Right lobe of liver (tissue), 6 donors: ENCODE results near the gene CPLX1. TPM values are rescaled to one million over a fixed set of nuclear protein-coding genes. Genes with fewer than 3 reads are reported as not detected.

ENCODE experiments used
- ATAC-seq, 4 donors: fragments of 200-7000 bp; cut with Tn5 transposase; one replicate each; pipeline ENCODE4 v1.9.1; 2020; ENCODE audit warnings: mild to moderate bottlenecking in 4 of 4, moderate library complexity in 4 of 4
- DNase-seq, 3 donors: peaks; one replicate each; pipeline ENCODE4 v3.0.0-alpha.2; 2020
- H3K27ac ChIP-seq, 3 donors: fragments of 200-600 bp; one replicate each; pipeline ENCODE4 v1.8.0; 2022
- H3K27me3 ChIP-seq, 2 donors: fragments of 200-600 bp; one replicate each; pipeline ENCODE4 v1.8.0; 2022
- H3K36me3 ChIP-seq, 4 donors: fragments of 200-600 bp; sonication (generic) in 1 of 4; one replicate each; pipeline versions ENCODE4 v1.5.1 to v1.8.0; 2017 to 2022; ENCODE audit warnings: control low read depth in 1 of 4
- H3K4me1 ChIP-seq, 4 donors: fragments of 200-600 bp; sonication (generic) in 1 of 4; one replicate each; pipeline versions ENCODE4 v1.5.1 to v1.8.0; 2017 to 2022; ENCODE audit warnings: control low read depth in 1 of 4
- H3K4me3 ChIP-seq, 3 donors: fragments of 200-600 bp; one replicate each; pipeline ENCODE4 v1.8.0; 2022
- H3K9me3 ChIP-seq, 4 donors: fragments of 200-600 bp; sonication (generic) in 1 of 4; one replicate each; pipeline versions ENCODE4 v1.5.1 to v1.8.0; 2017 to 2022; ENCODE audit warnings: control low read depth in 1 of 4
- CTCF ChIP-seq, 4 donors: fragments of 200-600 bp in 3 of 4; fragments of 450-650 bp in 1 of 4; IDR thresholded peaks; one replicate each; pipeline versions ENCODE4 v1.5.1 to v1.8.0; 2016 to 2022; ENCODE audit warnings: antibody characterized with exemption in 4 of 4, mild to moderate bottlenecking in 2 of 4
- POLR2A ChIP-seq: fragments of 450-650 bp; IDR thresholded peaks from one replicate; pipeline ENCODE4 v1.6.1; 2017; ENCODE audit warnings: antibody characterized with exemption, mild to moderate bottlenecking
- WGBS: methylation state at CpG from one replicate; pipeline ENCODE4 v1.1.6; 2018; ENCODE audit warnings: low coverage, low lambda C conversion rate; ENCODE audit not compliant: insufficient coverage; ENCODE audit errors: missing lambda C conversion rate; 5-methylcytosine and 5-hydroxymethylcytosine counted together
- intact Hi-C, 2 donors: fragments of 100-400 bp; cut with DNase I; formaldehyde crosslinking; loops; one replicate each; pipeline versions ENCODE4 v1.11.2 to v1.14.1; 2022
- total RNA-seq, 6 experiments: library from RNA; depleted of rRNA in 2 of 6; stranded (reverse); fragments of >200 nt in 2 of 6; fragmentation: NEBNext Ultra II Directional in 3 of 6; extraction: Animal tissue kit (Norgen Biotek cat#: 25700) in 3 of 6; gene quantifications; one replicate each; pipeline versions ENCODE4 v1.1.0 to v1.2.4, GENCODE V29; 2016 to 2023
- donor health status: DM: no; HTN: yes; CAD: no.
- donor health status: DM: no; HTN: no; CAD: no.
- donor health status: DM: no; HTN: no; CAD: no.
- donor health status: DM: no; HTN: yes; CAD: no.
- donor health status: DM: no; HTN: yes; CAD: no.

CPLX1 gene
- total RNA-seq, 6 experiments from 2014 or later = 0.86 to 3.7 (median 2.4) TPM

- Histone ChIP-seq H3K4me1 (no peaks in the 10 kb centered on the region), H3K9me3 (no peaks in the 10 kb centered on the region), H3K27ac (no peak overlapping the region), H3K36me3 (no peaks in the 10 kb centered on the region), H3K27me3 (no peaks in the 10 kb centered on the region), H3K4me3 (no peak overlapping the region)
- ATAC-seq = no peak
- peak in 1 of 3 donors; percentile 48 for DNase-seq
- TF ChIP-seq CTCF (IDR thresholded peaks at IDR 0.05) = no peak
- no peak for TF ChIP-seq POLR2A
- intact Hi-C loops = no loop called here
- WGBS = 70% methylated on average over 2 of the region's 24 CpGs
These were observed 2.0 kb downstream of the CPLX1 start for GRCh38 chr4:823761-824460.

- H3K27ac ChIP-seq = no peak overlapping the region
- no peak overlapping the region for H3K4me3 ChIP-seq
- intact Hi-C loops = no loop called here
- DNase-seq = peak in 1 of 3 donors; percentile 43
- no peaks in the 10 kb centered on the region for H3K9me3 ChIP-seq
- ATAC-seq = no peak
- no peak for TF ChIP-seq POLR2A
- TF ChIP-seq CTCF (IDR thresholded peaks at IDR 0.05) = no peak
- no peaks in the 10 kb centered on the region for H3K4me1 ChIP-seq
- H3K27me3 ChIP-seq = no peaks in the 10 kb centered on the region
- no CpG with 5 or more reads among the region's 21 CpGs for WGBS
- no peaks in the 10 kb centered on the region for H3K36me3 ChIP-seq
These were observed 2.7 kb downstream of the CPLX1 start for GRCh38 chr4:823176-823760.

- intact Hi-C loops = no loop called here
- TF ChIP-seq POLR2A = no peak
- no peak for TF ChIP-seq CTCF (IDR thresholded peaks at IDR 0.05)
- no peak for ATAC-seq
- peak in 1 of 3 donors; percentile 37 for DNase-seq
- no peaks in the 10 kb centered on the region for H3K4me1 ChIP-seq
- no peak overlapping the region for H3K27ac ChIP-seq
- H3K36me3 ChIP-seq = no peaks in the 10 kb centered on the region
- H3K4me3 ChIP-seq = no peak overlapping the region
- H3K9me3 ChIP-seq = no peaks in the 10 kb centered on the region
- no peaks in the 10 kb centered on the region for H3K27me3 ChIP-seq
- WGBS = 59% methylated on average over 17 of the region's 24 CpGs
These were observed 3.4 kb downstream of the CPLX1 start for GRCh38 chr4:822361-823175.

- no peaks in the 10 kb centered on the region for H3K4me1 ChIP-seq
- peak in 2 of 3 donors; percentile 32 to 39 for DNase-seq
- intact Hi-C loops = no loop called here
- no peak overlapping the region for H3K4me3 ChIP-seq
- no peaks in the 10 kb centered on the region for H3K36me3 ChIP-seq
- 80% methylated on average over 11 of the region's 16 CpGs for WGBS
- no peaks in the 10 kb centered on the region for H3K27me3 ChIP-seq
- H3K27ac ChIP-seq = no peak overlapping the region
- TF ChIP-seq CTCF (IDR thresholded peaks at IDR 0.05) (no peak), POLR2A (no peak)
- H3K9me3 ChIP-seq = no peaks in the 10 kb centered on the region
- no peak for ATAC-seq
These were observed 4.3 kb downstream of the CPLX1 start for GRCh38 chr4:821631-822030.
